ENCODE measurements around the gene SSPN. TPM values are rescaled to one million over a fixed set of nuclear protein-coding genes. Genes with fewer than 3 reads are reported as not detected.
A peak's percentile ranks its signal among the peaks of the same experiment; 100 is the strongest.

Gene SSPN
- polyA plus RNA-seq, 1 donor = 13.0 TPM

DNA sequence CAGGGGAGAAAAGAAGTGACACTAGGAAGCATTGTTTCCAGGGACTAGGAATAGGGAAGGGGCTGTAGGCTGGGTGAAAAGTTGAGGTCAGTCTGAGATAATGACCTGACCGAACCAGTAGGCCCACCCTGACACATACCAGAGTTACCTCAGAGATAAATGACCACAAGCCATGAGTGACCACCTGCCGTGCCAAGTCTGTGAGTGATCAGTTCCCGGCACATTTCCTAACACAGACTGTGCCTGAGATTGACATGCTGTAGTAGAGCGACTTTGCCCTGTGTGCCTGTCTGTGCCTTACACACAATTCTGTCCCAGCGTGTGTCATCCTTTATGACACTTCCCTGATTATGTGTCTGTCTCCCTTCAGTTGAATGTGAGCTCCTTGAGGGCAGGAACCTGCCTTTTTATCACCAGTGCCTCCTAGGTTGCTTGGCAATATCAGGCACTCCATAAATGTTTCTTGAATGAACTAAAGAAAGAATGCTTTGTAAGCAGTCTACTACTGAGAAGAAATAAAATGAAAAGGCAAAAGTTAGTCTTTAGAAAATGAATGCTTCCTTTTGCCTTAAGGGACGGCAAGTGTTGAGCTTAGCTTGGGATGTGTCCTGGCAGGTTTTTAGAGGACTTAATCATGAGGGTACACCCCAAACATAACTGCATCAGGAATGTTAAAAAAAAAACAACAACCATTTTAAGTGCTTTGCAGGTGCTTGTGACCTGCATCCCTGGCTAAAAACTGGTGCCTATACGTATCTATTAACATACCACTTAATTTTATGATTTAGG lies 9.6 kb upstream of the SSPN start:
- DNase-seq = no peak

GRCh38 chr12:26187014-26187798 lies 8.2 kb upstream of the SSPN start:
- DNase-seq = no peak

- DNase-seq = no peak
Measured at GRCh38 chr12:26188127-26188526, 7.2 kb upstream of the SSPN start.

- no peak for DNase-seq
Measured at GRCh38 chr12:26188641-26189040, 6.7 kb upstream of the SSPN start.

GRCh38 chr12:26192142-26192541 lies 3.2 kb upstream of the SSPN start:
- no peak for DNase-seq

DNA sequence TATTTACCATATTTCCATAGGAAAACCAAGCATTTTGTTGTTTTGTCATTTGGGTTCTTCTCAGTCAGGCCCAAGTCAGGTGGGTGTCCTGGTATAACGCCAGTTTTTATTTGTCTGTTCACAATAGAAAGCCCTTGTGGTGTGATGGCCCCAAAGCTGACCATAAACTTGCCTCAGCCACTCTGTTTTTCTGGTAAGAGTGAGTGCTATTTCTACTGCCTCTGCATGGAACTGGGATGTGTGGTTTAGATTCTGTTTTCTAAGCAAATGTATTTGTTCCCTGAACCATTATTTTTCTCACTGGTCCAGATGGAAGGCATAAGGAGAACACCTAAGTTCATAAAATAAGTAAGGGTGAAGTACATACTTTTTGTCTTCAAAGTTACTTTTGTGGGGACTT lies 1.8 kb upstream of the SSPN start:
- no peak for DNase-seq

- DNase-seq = peak; percentile 54
Measured at GRCh38 chr12:26195641-26196420, 458 bp downstream of the SSPN start.

GRCh38 chr12:26196421-26196716 lies 996 bp downstream of the SSPN start:
- no peak for DNase-seq

DNA sequence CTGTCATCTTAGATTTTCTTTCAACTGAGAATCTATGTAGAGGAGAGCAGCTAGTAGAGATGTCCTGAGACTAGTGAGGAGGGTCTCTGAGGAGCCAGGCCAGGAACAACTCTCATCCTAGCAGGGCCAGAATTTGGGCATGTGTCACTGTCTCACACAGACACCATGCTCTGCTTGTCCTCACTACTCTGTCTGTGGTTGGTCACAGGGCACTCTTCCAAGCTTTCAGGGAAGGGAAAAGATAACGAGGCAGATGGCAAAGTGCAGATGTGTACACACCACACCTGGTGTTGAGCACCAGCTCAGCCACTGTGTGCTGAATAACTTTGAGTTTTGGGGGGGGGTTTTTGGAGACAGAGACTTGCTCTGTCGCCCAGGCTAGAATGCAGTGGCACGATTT lies 2.5 kb downstream of the SSPN start:
- no peak for DNase-seq

- no peak for DNase-seq
Measured at GRCh38 chr12:26198742-26199141, 3.4 kb downstream of the SSPN start.

DNA sequence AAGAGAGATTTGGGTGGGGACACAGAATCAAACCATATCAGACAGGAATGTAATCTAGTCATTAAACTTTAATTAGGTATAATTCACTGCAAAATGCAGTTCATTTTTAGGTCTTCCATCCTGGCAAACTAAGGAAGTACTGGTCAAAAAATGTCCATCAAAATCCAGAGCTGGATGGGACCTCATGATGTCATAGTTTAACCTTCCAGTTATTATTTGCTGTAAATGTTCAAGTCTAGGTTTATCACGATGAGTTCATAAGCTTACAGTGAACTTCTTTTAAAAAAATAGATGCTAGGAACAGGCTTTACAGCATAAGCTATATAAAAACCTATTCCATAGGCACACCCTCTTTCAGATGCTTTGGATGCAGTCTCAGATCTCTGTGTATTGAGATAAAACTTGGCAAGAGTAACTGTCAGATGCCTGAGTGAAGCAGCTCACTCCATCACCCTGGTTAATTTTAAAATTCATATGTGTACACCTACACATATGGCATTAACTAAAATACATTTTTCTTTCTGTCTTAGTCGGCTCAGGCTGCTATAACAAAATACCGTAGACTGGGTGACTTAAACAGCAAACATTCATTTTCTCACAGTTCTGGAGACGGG lies 7.9 kb downstream of the SSPN start:
- no peak for DNase-seq

DNA sequence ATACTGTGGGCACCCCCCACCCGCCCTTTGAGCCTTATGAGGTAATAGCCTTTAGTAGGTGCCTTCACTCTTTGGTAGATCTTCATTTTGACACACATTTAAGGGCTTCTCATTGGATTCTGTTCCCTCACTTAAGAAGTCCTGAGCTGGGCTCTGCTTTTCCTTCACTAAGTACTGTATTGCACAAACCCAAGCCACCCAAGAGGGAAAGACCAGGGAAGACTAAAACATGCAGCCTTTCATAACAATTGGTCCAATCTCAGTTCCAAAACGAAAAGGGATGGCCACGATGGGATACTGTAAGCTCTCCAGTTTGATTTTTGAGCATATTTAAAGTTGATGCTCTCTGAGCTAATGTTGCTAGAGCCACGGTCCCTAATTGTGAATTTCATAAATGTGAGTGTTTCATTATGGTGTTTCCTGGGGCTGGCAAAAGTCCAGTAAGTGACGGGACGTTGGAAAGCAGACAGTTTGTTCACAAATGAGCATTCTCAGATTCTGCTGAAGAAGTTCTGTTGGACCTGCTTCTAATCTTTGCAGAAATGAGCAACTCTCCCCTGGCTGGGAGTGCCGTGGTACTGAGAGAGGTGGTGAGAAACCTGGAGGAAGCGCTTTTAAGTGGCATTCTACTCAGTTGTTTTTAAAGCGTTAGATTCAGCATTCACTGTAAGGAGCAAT lies 9.4 kb downstream of the SSPN start:
- DNase-seq = peak; percentile 18

- no peak for DNase-seq
Measured at GRCh38 chr12:26205298-26205697, 9.9 kb downstream of the SSPN start.

GRCh38 chr12:26205941-26206340 lies 10.6 kb downstream of the SSPN start:
- no peak for DNase-seq

DNA sequence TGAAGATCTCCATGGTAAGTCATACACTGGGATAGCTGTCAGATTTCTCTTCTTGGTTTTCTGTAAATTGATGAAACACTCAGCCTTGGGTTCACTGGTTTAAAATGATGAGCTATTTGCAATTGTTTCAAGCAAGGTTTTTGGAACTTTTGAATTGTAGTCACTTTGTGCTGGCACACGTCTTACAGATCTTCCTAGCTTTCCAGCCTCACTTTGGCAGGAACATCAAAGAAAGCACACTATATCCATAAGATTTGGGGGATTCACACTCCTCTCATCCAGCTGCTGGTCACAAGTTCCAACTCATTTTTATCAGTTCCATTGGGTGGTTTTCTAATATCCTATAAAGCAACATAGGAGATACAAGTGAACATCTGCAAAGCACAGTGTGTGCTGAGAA lies 16.0 kb downstream of the SSPN start:
- DNase-seq = no peak

- DNase-seq = no peak
Measured at GRCh38 chr12:26212396-26212795, 17.0 kb downstream of the SSPN start.

GRCh38 chr12:26212988-26213387 lies 17.6 kb downstream of the SSPN start:
- no peak for DNase-seq

- no peak for DNase-seq
Measured at GRCh38 chr12:26214121-26214520, 18.7 kb downstream of the SSPN start.

- DNase-seq = no peak
Measured at GRCh38 chr12:26219736-26220135, 24.4 kb downstream of the SSPN start.

- no peak for DNase-seq
Measured at GRCh38 chr12:26224657-26225056, 29.3 kb downstream of the SSPN start.

DNA sequence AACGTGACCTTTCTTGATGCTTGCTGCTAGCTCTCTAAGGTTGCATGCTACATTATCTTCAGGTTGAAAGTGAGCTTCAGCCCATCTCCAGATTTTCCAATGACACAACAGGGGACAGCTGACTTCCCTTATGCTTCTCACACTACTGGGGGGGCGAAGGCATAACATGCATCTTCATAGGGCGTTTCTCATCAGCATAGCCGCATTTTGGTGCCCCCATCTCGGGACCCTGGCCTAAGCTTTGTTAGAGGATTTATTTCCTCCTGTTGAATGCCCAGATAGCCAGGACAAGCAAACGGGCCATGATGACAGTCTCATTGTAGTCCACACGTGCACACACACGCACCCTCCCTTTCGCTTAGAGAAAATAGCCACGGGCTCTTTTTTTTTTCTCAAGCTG lies 30.7 kb downstream of the SSPN start:
- DNase-seq = no peak
